Measurements from ENCODE around the gene AVPR1B. TPM values are rescaled to one million over a fixed set of nuclear protein-coding genes. Genes with fewer than 3 reads are reported as not detected.

AVPR1B gene
- total RNA-seq, 1 experiment from 2014 or later = not detected

GRCh38 chr1:206068314-206068713 lies 48.9 kb downstream of the AVPR1B start:
- Histone ChIP-seq H2AK5ac (ENCODE audit: insufficient read length, low read length) (no peak overlapping the region), H4K91ac (ENCODE audit: insufficient read length, low read depth, low read length) (no peak overlapping the region), H3K9ac (ENCODE audit: extremely low read depth, insufficient read length, low read length) (no peak overlapping the region), H3K4ac (ENCODE audit: low read depth, low read length) (no peak overlapping the region), H2BK20ac (ENCODE audit: low read depth, low read length, poor library complexity, severe bottlenecking) (no peak overlapping the region), H2BK15ac (ENCODE audit: low read depth, low read length) (no peak overlapping the region), H3T11ph (ENCODE audit: low read length) (no peak overlapping the region), H3K4me1 (ENCODE audit: insufficient read depth, low read length) (no peaks in the 10 kb centered on the region), H3K56ac (ENCODE audit: insufficient read length, low read depth, low read length) (no peak overlapping the region), H3K79me2 (ENCODE audit: insufficient read depth, low read length) (no peaks in the 10 kb centered on the region), H2BK120ac (ENCODE audit: low read depth, low read length, poor library complexity, severe bottlenecking) (no peak overlapping the region), H3K27me3 (ENCODE audit: insufficient read depth, low read length) (no peaks in the 10 kb centered on the region), H2BK5ac (ENCODE audit: insufficient read length, low read length) (no peak overlapping the region), H3K18ac (ENCODE audit: insufficient read length, low read depth, low read length) (no peak overlapping the region), H3K27ac (ENCODE audit: insufficient read length, low read depth, low read length) (no peak overlapping the region), H3K23ac (ENCODE audit: insufficient read length, low read depth, low read length) (no peak overlapping the region), H3K4me2 (ENCODE audit: insufficient read depth, insufficient read length, low read length) (no peak overlapping the region), H4K8ac (replicated peaks; ENCODE audit: insufficient read length, low read depth, low read length) (no peak overlapping the region), H3K79me1 (ENCODE audit: insufficient read depth, low read depth, low read length, poor library complexity, severe bottlenecking) (no peaks in the 10 kb centered on the region), H2BK12ac (ENCODE audit: insufficient read length, low read depth, low read length) (no peak overlapping the region), H3K23me2 (ENCODE audit: insufficient read length, low read depth, low read length, poor library complexity, severe bottlenecking) (no peaks in the 10 kb centered on the region), H3K9me3 (ENCODE audit: control insufficient read depth, low read depth, low read length) (no peaks in the 10 kb centered on the region), H3K14ac (ENCODE audit: insufficient read depth, low read length) (no peak overlapping the region), H2AFZ (ENCODE audit: low read length) (no peak overlapping the region), H4K5ac (ENCODE audit: insufficient read length, low read depth, low read length) (no peak overlapping the region), H4K20me1 (ENCODE audit: control insufficient read depth, insufficient read depth, insufficient read length) (no peaks in the 10 kb centered on the region)
- no peak for TF ChIP-seq CTCF (conservative IDR thresholded peaks at IDR 0.05)
- Mint-ChIP-seq H3K27ac (no peak overlapping the region), H3K4me3 (no peak overlapping the region), H3K4me1 (peaks cover 0 to 11% of the 10 kb centered on the region in 2 experiments; a peak in 2 of 4 replicates), H3K36me3 (ENCODE audit: insufficient read depth in 1 of 3, low read depth in 3 of 3) (peaks cover 0 to under 1% (median under 1%) of the 10 kb centered on the region in 3 experiments; a peak in 3 of 7 replicates), H3K9me3 (peaks cover 4 to 8% of the 10 kb centered on the region in 2 experiments; a peak in 4 of 5 replicates), H3K27me3 (ENCODE audit: low read depth) (peaks cover 3% of the 10 kb centered on the region)
- no CpG with 5 or more reads among the region's 1 CpG for WGBS (ENCODE audit: extremely low coverage, insufficient read length, low lambda C conversion rate)
- no peak for DNase-seq
